ENCODE data around the gene FOXK2. TPM values are rescaled to one million over a fixed set of nuclear protein-coding genes. Genes with fewer than 3 reads are reported as not detected.
A peak's percentile ranks its signal among the peaks of the same experiment; 100 is the strongest.

FOXK2 gene
- total RNA-seq, 1 donor from 2014 or later, result 27.7 TPM

DNA sequence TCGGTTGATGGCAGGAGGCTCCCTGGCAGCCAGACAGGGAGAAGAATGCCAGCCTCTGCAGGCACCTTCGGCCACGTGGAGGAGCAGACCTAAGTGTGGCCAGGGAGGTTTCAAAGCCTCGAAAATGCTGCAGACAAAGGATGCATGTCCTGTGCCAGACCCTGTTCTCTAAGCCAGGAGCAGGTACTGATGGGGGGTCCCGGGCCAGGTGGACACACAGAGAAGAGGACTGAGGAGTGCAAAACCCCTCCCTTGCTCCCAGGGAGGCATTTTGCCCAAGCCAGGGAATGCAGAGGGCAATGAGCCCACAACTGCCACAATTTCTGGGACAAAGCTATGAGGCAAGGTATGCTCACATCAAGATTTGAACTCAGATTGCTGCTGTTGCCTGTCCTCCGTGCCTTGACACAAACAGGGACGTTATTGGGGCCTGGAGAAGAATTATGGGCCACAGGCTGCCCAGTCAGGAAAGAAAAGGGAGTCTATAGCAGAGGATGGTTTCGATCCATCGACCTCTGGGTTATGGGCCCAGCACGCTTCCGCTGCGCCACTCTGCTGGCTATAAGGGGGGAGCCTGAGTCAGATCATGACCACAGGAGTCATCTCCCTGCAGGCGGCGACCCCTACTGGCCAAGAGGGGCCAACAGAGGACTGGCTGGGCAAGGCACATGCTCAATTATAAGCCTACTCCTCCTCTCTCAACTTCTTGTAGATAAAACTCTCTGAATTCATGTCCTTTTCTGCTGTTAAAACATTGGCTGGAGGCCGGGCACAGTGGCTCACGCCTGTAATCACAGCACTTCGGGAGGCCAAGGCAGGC, 25.1 kb upstream of the FOXK2 start:
- peak overlapping the region in 2 of 3 donors; percentile 25 to 36 for H3K9ac ChIP-seq (ENCODE audit: low read depth in 1 of 3, low read length in 3 of 3)
- H3K4me3 ChIP-seq (ENCODE audit: low read length in 3 of 3), result no peak overlapping the region
- H3K27ac ChIP-seq (ENCODE audit: low read depth, low read length), result no peak overlapping the region
- no peaks in the 10 kb centered on the region for H3K27me3 ChIP-seq (ENCODE audit: control insufficient read depth in 3 of 3, insufficient read depth in 3 of 3, low read length in 3 of 3)
- no peaks in the 10 kb centered on the region for H3K36me3 ChIP-seq (ENCODE audit: control insufficient read depth in 3 of 3, insufficient read depth in 3 of 3, low read length in 3 of 3)
- peaks cover 12 to 23% (median 16%) of the 10 kb centered on the region in 3 donors for H3K4me1 ChIP-seq (ENCODE audit: control insufficient read depth in 3 of 3, insufficient read depth in 3 of 3, low read length in 3 of 3)
- no peaks in the 10 kb centered on the region for H3K9me3 ChIP-seq (ENCODE audit: control insufficient read depth in 3 of 3, low read length in 3 of 3)

DNA sequence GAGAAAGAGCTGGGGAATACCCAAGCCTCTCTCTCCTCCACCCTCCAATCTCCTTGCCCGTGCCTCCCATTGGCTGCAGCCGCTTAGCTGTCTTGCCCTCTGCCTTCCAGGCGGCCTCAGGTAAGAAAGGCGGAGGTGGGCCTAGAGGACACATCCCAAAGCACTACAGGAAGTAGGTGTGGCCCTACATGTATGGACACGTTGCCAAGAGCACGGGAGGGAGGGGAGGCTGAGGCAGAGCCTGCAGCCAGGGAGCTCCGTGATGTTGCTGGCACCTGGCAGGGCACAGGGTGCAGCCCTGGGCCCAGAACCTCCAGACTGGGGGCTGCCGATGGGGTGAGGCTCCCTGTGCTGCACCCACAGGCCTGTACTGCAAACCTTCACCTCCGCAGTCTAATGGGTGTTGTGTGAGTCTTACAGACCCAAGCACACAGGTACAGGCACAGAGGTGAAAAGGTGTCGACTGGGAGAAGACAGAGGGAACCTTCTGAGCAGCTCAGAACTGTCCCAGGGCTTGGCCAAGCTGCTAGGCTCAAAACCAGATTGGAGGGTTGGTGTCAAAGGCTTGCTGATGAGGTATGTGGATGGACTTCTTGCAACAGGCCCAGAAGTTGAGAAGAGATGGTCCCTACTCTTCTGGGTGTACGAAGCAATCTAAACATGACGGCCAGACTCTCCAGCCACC, 23.5 kb upstream of the FOXK2 start:
- Histone ChIP-seq H3K9ac (ENCODE audit: low read depth in 1 of 3, low read length in 3 of 3) (peak overlapping the region in 1 of 3 donors; percentile 87), H3K27ac (ENCODE audit: low read depth, low read length) (no peak overlapping the region), H3K4me3 (ENCODE audit: low read length in 3 of 3) (peak overlapping the region in 1 of 3 donors; percentile 83), H3K9me3 (ENCODE audit: control insufficient read depth in 3 of 3, low read length in 3 of 3) (no peaks in the 10 kb centered on the region), H3K4me1 (ENCODE audit: control insufficient read depth in 3 of 3, insufficient read depth in 3 of 3, low read length in 3 of 3) (peaks cover 12 to 23% (median 16%) of the 10 kb centered on the region in 3 donors), H3K27me3 (ENCODE audit: control insufficient read depth in 3 of 3, insufficient read depth in 3 of 3, low read length in 3 of 3) (no peaks in the 10 kb centered on the region), H3K36me3 (ENCODE audit: control insufficient read depth in 3 of 3, insufficient read depth in 3 of 3, low read length in 3 of 3) (no peaks in the 10 kb centered on the region)

DNA sequence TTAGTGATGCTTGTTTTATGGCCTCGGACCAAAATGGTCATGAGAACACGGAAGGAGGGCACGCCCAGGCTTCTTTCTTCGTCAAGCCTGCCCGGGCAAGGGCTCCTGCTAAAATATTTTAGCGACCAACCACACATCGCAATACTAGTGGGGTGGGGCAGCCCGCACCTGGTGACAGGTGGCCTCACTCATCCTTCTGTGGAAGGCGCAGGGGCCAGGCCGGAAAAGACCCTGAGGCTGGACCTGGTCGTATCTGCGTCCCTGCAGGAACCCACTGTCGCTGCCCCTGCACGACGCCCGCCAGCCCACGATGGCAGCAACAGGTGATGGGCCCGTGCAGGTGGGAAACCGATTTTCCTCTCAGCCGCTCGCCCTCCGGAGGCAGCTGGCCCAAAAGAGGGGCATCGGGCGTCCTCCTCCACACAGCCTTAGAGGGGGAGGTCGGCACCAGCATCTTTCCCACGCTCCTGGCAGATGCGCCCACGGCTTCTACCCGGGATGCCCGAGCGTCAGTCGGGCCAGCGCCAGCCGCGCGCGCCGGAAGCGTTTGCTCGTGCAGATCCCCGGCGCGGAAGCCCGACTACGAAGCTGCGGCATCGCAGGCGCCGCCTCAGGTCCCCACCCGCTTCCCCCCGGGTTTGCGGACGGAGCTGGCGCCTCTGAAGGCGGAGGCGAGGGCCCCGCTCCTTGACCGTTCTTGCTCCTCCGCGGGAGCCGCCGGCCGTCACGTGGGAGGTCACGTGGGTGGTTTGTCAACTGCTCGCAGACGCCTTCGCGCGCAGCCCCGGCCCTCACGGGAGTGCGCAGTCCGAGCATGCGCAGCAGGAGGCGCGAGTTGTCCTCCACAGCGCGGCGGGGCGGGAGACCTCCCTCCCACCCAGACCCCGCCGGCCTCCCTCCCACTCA, 22.8 kb upstream of the FOXK2 start:
- Histone ChIP-seq H3K4me3 (ENCODE audit: low read length in 3 of 3) (peak overlapping the region; percentile 68 to 83 (median 77)), H3K9ac (ENCODE audit: low read depth in 1 of 3, low read length in 3 of 3) (peak overlapping the region; percentile 70 to 87 (median 73)), H3K27me3 (ENCODE audit: control insufficient read depth in 3 of 3, insufficient read depth in 3 of 3, low read length in 3 of 3) (no peaks in the 10 kb centered on the region), H3K36me3 (ENCODE audit: control insufficient read depth in 3 of 3, insufficient read depth in 3 of 3, low read length in 3 of 3) (no peaks in the 10 kb centered on the region), H3K9me3 (ENCODE audit: control insufficient read depth in 3 of 3, low read length in 3 of 3) (no peaks in the 10 kb centered on the region), H3K27ac (ENCODE audit: low read depth, low read length) (peak overlapping the region; percentile 57), H3K4me1 (ENCODE audit: control insufficient read depth in 3 of 3, insufficient read depth in 3 of 3, low read length in 3 of 3) (peaks cover 12 to 23% (median 16%) of the 10 kb centered on the region in 3 donors)

DNA sequence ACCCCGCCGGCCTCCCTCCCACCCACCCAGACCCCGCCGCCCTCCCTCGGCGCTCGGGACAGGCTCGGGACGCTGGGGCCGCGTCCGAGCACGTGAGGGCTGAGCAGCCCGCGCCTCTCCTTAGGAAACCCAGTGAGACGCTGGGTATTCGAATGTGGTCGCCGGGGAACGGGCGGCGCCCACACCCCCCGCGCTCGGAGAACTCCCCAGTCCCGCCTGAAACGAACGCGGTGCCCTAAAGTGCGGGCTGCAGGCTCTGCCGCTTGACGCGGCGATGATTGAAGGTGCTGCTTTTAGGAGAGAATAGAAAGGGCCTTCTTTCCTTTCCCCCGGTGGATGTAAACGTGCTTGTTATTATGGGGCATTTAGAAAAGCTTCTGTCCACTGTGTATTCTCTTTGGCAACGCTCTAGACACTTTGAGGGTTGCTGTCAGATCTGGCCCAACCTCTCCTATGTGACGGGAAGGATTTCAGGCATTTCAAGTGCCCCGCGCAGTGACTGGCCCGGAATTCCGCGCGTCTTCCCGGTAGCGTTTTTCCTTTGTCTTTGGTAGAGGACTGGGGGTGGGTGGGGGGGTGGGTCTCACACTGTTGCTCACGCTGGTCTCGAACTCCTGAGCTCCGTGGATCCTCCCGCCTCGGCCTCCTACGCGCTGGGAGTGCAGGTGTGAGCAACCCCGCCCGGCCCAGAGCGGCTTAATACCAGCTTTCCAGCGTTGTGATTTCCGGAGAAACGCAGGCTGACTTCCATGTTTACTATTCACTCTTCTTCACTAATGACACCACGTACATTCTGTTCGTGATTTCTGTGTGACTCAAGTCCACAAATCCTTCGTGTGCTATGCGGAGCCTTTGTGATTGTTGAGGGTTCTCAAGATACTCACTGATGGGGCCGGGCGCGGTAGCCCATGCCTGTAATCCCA, 21.8 kb upstream of the FOXK2 start:
- Histone ChIP-seq H3K4me3 (ENCODE audit: low read length in 3 of 3) (peak overlapping the region; percentile 61 to 79 (median 72)), H3K36me3 (ENCODE audit: control insufficient read depth in 3 of 3, insufficient read depth in 3 of 3, low read length in 3 of 3) (no peaks in the 10 kb centered on the region), H3K9me3 (ENCODE audit: control insufficient read depth in 3 of 3, low read length in 3 of 3) (no peaks in the 10 kb centered on the region), H3K27ac (ENCODE audit: low read depth, low read length) (peak overlapping the region; percentile 69), H3K27me3 (ENCODE audit: control insufficient read depth in 3 of 3, insufficient read depth in 3 of 3, low read length in 3 of 3) (peaks cover 0 to 3% (median 0%) of the 10 kb centered on the region in 3 donors), H3K4me1 (ENCODE audit: control insufficient read depth in 3 of 3, insufficient read depth in 3 of 3, low read length in 3 of 3) (peaks cover 12 to 23% (median 16%) of the 10 kb centered on the region in 3 donors), H3K9ac (ENCODE audit: low read depth in 1 of 3, low read length in 3 of 3) (peak overlapping the region; percentile 74 to 84 (median 77))

DNA sequence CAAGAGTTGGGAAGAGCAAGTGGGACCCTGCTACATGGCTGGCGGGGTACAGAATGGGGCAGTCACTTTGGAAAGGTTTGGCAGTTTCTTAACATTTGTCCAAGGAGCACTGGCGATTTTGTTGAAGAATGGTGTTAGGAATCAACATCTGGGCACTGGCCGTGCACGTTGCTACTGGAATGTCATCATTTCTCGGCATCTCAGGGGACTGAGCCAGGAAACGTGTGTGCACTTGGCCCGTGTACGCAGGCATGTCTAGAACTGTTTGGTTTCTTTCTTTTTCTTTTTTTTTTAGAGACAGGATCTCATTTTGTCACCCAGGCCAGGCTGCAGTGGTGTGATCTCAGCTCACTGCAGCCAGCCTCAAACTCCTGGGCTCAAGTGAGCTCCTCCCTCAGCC, 17.3 kb upstream of the FOXK2 start:
- Histone ChIP-seq H3K36me3 (ENCODE audit: control insufficient read depth in 3 of 3, insufficient read depth in 3 of 3, low read length in 3 of 3) (no peaks in the 10 kb centered on the region), H3K4me3 (ENCODE audit: low read length in 3 of 3) (no peak overlapping the region), H3K27ac (ENCODE audit: low read depth, low read length) (no peak overlapping the region), H3K9me3 (ENCODE audit: control insufficient read depth in 3 of 3, low read length in 3 of 3) (no peaks in the 10 kb centered on the region), H3K4me1 (ENCODE audit: control insufficient read depth in 3 of 3, insufficient read depth in 3 of 3, low read length in 3 of 3) (peaks cover 0 to 5% (median 0%) of the 10 kb centered on the region in 3 donors), H3K27me3 (ENCODE audit: control insufficient read depth in 3 of 3, insufficient read depth in 3 of 3, low read length in 3 of 3) (peaks cover 0 to 3% (median 0%) of the 10 kb centered on the region in 3 donors), H3K9ac (ENCODE audit: low read depth in 1 of 3, low read length in 3 of 3) (no peak overlapping the region)

DNA sequence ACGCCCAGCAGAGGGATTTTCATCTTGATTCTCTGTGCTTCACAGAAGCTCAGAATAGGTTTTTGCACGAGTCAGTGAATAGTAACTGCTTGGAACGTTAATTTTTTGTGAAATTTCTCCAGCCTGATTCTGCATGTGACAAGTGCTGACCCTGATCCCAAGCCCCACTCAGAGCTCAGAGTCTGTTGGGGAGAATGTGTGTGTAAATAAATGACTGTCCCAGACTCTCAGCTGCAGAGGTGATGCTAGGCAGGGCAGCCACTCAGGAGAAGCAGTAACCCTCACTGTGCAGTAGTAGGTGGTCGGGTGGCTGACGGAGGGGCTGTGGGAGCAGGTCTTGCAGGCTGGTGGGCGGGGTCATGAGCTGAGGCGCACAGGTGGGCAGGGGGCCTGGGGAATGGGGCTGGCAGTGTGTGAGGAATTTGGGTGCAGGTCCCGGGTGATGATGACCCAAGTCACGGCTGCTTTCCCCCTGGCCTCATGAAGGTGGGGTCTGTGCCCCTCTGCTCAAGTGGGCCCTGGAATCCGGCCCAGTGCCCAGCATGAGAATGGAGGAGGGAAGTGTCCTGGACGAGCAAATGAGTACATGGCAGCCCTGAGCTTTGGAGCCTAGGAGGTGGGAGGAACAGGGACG, 16.3 kb upstream of the FOXK2 start:
- Histone ChIP-seq H3K4me1 (ENCODE audit: control insufficient read depth in 3 of 3, insufficient read depth in 3 of 3, low read length in 3 of 3) (no peaks in the 10 kb centered on the region), H3K9me3 (ENCODE audit: control insufficient read depth in 3 of 3, low read length in 3 of 3) (no peaks in the 10 kb centered on the region)

DNA sequence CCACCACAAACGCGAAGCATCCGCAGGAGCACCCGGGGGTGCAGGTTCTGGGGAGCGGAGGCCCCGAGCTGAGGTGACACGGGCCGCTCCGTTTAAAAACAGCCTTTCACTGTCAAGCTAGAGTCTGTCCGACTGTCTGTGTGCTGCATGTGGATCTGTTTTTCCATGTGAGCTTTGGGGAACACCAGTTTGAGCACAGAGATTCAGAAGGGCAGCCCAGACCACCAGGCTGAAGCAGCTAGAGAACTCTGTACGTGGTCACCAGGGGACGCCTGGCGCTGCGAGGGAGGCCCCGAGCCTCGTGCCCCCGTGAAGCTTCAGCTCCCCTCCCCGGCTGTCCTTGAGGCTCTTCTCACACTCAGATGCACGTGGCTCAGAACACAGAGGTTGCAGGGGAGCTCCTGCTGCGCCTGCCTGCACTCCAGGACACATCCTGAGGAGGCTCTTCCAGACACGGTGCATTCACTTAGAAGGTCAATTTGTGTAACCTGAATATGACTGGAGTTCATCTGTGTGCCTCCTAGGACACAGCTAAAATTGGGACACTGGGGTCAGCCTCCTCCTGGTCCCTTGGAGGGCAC, 15.7 kb upstream of the FOXK2 start:
- no peaks in the 10 kb centered on the region for H3K36me3 ChIP-seq (ENCODE audit: control insufficient read depth in 3 of 3, insufficient read depth in 3 of 3, low read length in 3 of 3)
- peaks cover 0 to 3% (median 0%) of the 10 kb centered on the region in 3 donors for H3K27me3 ChIP-seq (ENCODE audit: control insufficient read depth in 3 of 3, insufficient read depth in 3 of 3, low read length in 3 of 3)
- no peak overlapping the region for H3K4me3 ChIP-seq (ENCODE audit: low read length in 3 of 3)
- H3K27ac ChIP-seq (ENCODE audit: low read depth, low read length), result no peak overlapping the region
- no peaks in the 10 kb centered on the region for H3K9me3 ChIP-seq (ENCODE audit: control insufficient read depth in 3 of 3, low read length in 3 of 3)
- H3K9ac ChIP-seq (ENCODE audit: low read depth in 1 of 3, low read length in 3 of 3), result no peak overlapping the region
- H3K4me1 ChIP-seq (ENCODE audit: control insufficient read depth in 3 of 3, insufficient read depth in 3 of 3, low read length in 3 of 3), result no peaks in the 10 kb centered on the region

More for the DNA sequence above, 16.3 kb upstream of the FOXK2 start:
- no peak overlapping the region for H3K4me3 ChIP-seq (ENCODE audit: low read length in 3 of 3)
- H3K27ac ChIP-seq (ENCODE audit: low read depth, low read length), result no peak overlapping the region
- H3K9ac ChIP-seq (ENCODE audit: low read depth in 1 of 3, low read length in 3 of 3), result no peak overlapping the region
- peaks cover 0 to 3% (median 0%) of the 10 kb centered on the region in 3 donors for H3K27me3 ChIP-seq (ENCODE audit: control insufficient read depth in 3 of 3, insufficient read depth in 3 of 3, low read length in 3 of 3)
- H3K36me3 ChIP-seq (ENCODE audit: control insufficient read depth in 3 of 3, insufficient read depth in 3 of 3, low read length in 3 of 3), result no peaks in the 10 kb centered on the region

DNA sequence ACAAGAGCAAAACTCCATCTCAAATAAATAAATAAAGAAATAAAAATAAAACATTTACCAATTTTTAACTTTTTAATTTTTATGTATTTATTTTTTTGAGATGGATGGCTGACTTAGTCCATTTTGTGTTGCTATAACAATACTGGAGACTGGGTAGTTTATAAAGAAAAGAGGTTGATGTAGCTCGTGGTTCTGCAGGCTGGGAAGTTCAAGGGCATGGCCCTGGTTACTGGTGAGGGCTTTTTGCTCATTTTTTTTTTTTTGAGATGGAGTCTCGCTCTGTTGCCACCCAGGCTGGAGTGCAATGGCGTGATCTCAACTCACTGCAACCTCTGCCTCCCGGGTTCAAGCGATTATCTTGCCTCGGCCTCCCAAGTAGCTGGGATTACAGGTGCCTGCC, 14.2 kb upstream of the FOXK2 start:
- H3K9me3 ChIP-seq (ENCODE audit: control insufficient read depth in 3 of 3, low read length in 3 of 3), result no peaks in the 10 kb centered on the region
- peaks cover 0 to 3% (median 0%) of the 10 kb centered on the region in 3 donors for H3K27me3 ChIP-seq (ENCODE audit: control insufficient read depth in 3 of 3, insufficient read depth in 3 of 3, low read length in 3 of 3)
- H3K27ac ChIP-seq (ENCODE audit: low read depth, low read length), result no peak overlapping the region
- no peak overlapping the region for H3K9ac ChIP-seq (ENCODE audit: low read depth in 1 of 3, low read length in 3 of 3)
- no peaks in the 10 kb centered on the region for H3K36me3 ChIP-seq (ENCODE audit: control insufficient read depth in 3 of 3, insufficient read depth in 3 of 3, low read length in 3 of 3)
- no peak overlapping the region for H3K4me3 ChIP-seq (ENCODE audit: low read length in 3 of 3)
- H3K4me1 ChIP-seq (ENCODE audit: control insufficient read depth in 3 of 3, insufficient read depth in 3 of 3, low read length in 3 of 3), result no peaks in the 10 kb centered on the region

Data from skeletal muscle tissue (tissue), 4 donors.